Measurements from ENCODE around the gene AP3B1.

DNA sequence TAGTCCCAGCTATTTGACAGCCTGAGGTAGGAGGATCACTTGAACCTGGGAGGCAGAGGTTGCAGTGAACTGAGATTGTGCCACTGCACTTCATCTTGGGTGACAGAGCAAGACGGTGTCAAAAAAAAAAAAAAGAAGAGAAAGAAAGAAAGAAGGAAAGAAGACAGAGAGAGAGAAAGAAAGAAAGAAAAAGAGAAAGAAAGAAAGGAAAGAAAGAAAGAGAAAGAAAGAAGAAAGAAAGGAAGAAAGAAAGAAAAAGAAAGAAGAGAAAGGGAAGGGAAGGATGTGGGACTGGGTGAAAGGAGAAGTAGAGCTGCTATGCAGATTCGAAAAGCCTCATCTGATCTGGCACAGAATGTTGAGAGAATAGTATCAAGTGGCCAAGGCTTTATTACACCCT is 42.2 kb upstream of the AP3B1 start:
- TF ChIP-seq CTCF (IDR thresholded peaks at IDR 0.05) (no peak), POLR2A (IDR thresholded peaks at IDR 0.05) (no peak)
